Astrocyte (in vitro differentiated cells and primary cell): ENCODE measurements around the gene FMN1. TPM values are rescaled to one million over a fixed set of nuclear protein-coding genes. Genes with fewer than 3 reads are reported as not detected.

Experiments
- DNase-seq: peaks from one replicate; pipeline ENCODE4 v3.0.0-alpha.2; 2010; ENCODE audit warnings: low read depth
- FAIRE-seq: peaks from 2 replicates; lab custom pipeline; 2011; peaks lifted over from hg19 to GRCh38; lab: Jason Lieb, UNC
- H2AFZ ChIP-seq: 2 replicates; pipeline ENCODE4 v1.6.0; 2012; ENCODE audit warnings: low read depth, low read length, inconsistent platforms
- H3K27ac ChIP-seq: 2 replicates; pipeline ENCODE4 v1.5.1; 2011; ENCODE audit warnings: low read depth, low read length, inconsistent platforms
- H3K27me3 ChIP-seq: 2 replicates; pipeline ENCODE4 v1.6.0; 2011; ENCODE audit warnings: low read length, inconsistent platforms; ENCODE audit not compliant: insufficient read depth
- H3K36me3 ChIP-seq: 2 replicates; pipeline ENCODE4 v1.5.1; 2011; ENCODE audit warnings: low read length, inconsistent platforms; ENCODE audit not compliant: insufficient read depth
- H3K4me1 ChIP-seq: 2 replicates; pipeline ENCODE4 v1.5.1; 2011; ENCODE audit warnings: low read length, inconsistent platforms; ENCODE audit not compliant: insufficient read depth
- H3K4me2 ChIP-seq: 2 replicates; pipeline ENCODE4 v1.6.0; 2012; ENCODE audit warnings: low read length, inconsistent platforms
- H3K4me3 ChIP-seq: 2 replicates; pipeline ENCODE4 v1.5.1; 2011; ENCODE audit warnings: low read depth, mild to moderate bottlenecking, low read length, inconsistent platforms; ENCODE audit not compliant: insufficient read depth
- H3K79me2 ChIP-seq: 2 replicates; pipeline ENCODE4 v1.6.0; 2012; ENCODE audit warnings: mild to moderate bottlenecking, low read length, inconsistent platforms; ENCODE audit not compliant: insufficient read depth
- H3K9ac ChIP-seq: 2 replicates; pipeline ENCODE4 v1.6.0; 2012; ENCODE audit warnings: mild to moderate bottlenecking, low read length, inconsistent platforms
- H3K9me3 ChIP-seq: 2 replicates; pipeline ENCODE4 v1.5.1; 2012; ENCODE audit warnings: low read depth, mild to moderate bottlenecking, low read length, inconsistent platforms; ENCODE audit not compliant: insufficient read depth
- H4K20me1 ChIP-seq: 2 replicates; pipeline ENCODE4 v1.6.0; 2012; ENCODE audit warnings: low read length, inconsistent platforms; ENCODE audit not compliant: insufficient read depth
- H3K27ac Mint-ChIP-seq: one replicate; pipeline ENCODE4 v1.8.0; 2021; ENCODE audit warnings: mild to moderate bottlenecking, mixed read lengths; ENCODE audit not compliant: unreplicated experiment
- H3K27me3 Mint-ChIP-seq: one replicate; pipeline ENCODE4 v1.8.0; 2021; ENCODE audit warnings: low read depth, mixed read lengths; ENCODE audit not compliant: unreplicated experiment
- H3K36me3 Mint-ChIP-seq: one replicate; pipeline ENCODE4 v1.8.0; 2021; ENCODE audit warnings: low read depth, mixed read lengths; ENCODE audit not compliant: unreplicated experiment
- H3K4me1 Mint-ChIP-seq: one replicate; pipeline ENCODE4 v1.8.0; 2021; ENCODE audit warnings: low read depth, mixed read lengths; ENCODE audit not compliant: unreplicated experiment
- H3K4me3 Mint-ChIP-seq: one replicate; pipeline ENCODE4 v1.8.0; 2021; ENCODE audit warnings: mild to moderate bottlenecking, moderate library complexity, mixed read lengths; ENCODE audit not compliant: unreplicated experiment
- H3K9me3 Mint-ChIP-seq: one replicate; pipeline ENCODE4 v1.8.0; 2021; ENCODE audit warnings: mild to moderate bottlenecking, mixed read lengths; ENCODE audit not compliant: unreplicated experiment
- CTCF ChIP-seq: IDR thresholded peaks from 2 replicates; pipeline ENCODE4 v1.5.1; 2011; ENCODE audit warnings: low read depth, mild to moderate bottlenecking, inconsistent platforms, low read length, moderate library complexity; ENCODE audit not compliant: insufficient read depth
- EZH2 ChIP-seq: IDR thresholded peaks from 2 replicates; pipeline ENCODE4 v1.6.1; 2012; ENCODE audit warnings: mild to moderate bottlenecking, low read length, inconsistent platforms; ENCODE audit not compliant: insufficient read depth
- total RNA-seq: library from RNA; stranded (reverse); gene quantifications from 2 replicates; pipeline ENCODE4 v1.2.1, GENCODE V29; 2021

Gene FMN1
- total RNA-seq, 1 donor from 2014 or later = 5.3 TPM

DNA sequence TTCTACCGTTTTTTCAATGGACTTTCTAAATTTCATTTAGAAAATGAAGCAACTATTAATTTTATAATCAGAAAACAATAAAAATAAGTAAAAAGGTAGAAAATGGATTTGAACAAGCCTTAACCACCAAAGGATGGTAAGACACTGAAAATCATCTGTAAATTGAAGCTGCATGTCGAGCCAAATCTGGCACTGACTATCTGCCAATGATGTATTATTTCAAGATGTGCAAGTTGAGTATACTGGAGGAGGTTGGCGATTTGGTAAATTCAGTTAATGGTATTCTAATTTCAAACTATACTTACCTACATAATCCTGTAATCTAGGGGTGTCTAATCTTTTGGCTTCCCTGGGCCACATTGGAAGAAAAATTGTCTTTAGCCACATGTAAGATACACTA, 93.5 kb downstream of the FMN1 start:
- peaks cover 21% of the 10 kb centered on the region for H3K4me1 ChIP-seq
- Mint-ChIP-seq H3K4me3 (no peak overlapping the region), H3K4me1 (peaks cover 43% of the 10 kb centered on the region), H3K27ac (no peak overlapping the region), H3K27me3 (no peaks in the 10 kb centered on the region), H3K9me3 (peaks cover 4% of the 10 kb centered on the region), H3K36me3 (no peaks in the 10 kb centered on the region)
- no peak overlapping the region for H3K4me2 ChIP-seq
- FAIRE-seq (no peak), DNase-seq (no peak)
- no peak overlapping the region for H2AFZ ChIP-seq
- H3K9me3 ChIP-seq = no peaks in the 10 kb centered on the region
- H3K27me3 ChIP-seq = no peaks in the 10 kb centered on the region
- no peaks in the 10 kb centered on the region for H3K79me2 ChIP-seq
- no peak overlapping the region for H3K4me3 ChIP-seq
- no peak for TF ChIP-seq EZH2
- no peaks in the 10 kb centered on the region for H3K36me3 ChIP-seq
- H4K20me1 ChIP-seq = no peaks in the 10 kb centered on the region
- H3K27ac ChIP-seq = no peak overlapping the region
- H3K9ac ChIP-seq = no peak overlapping the region

DNA sequence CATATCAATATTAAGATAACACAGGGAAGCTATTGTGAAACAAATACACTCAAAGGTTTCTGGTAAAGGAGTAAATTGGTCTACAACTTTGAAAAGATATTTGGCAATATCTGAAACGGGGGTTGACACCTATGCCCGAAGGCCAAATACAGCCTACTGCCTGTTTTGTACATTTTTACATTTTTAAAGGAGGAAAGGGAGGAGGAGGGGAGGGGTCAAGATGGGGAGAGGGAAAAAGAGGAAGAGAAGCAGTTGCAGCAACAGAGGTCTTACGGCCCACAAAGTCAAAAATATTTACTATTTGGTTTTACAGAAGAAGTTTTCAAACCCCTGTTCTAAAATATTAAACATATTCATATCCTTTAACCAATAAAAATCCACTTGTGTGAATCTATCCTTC, 94.2 kb downstream of the FMN1 start:
- TF ChIP-seq CTCF (no peak), EZH2 (no peak)
- no peaks in the 10 kb centered on the region for H3K9me3 Mint-ChIP-seq
- peaks cover 43% of the 10 kb centered on the region for H3K4me1 Mint-ChIP-seq
- Histone ChIP-seq H3K4me3 (no peak overlapping the region), H3K4me1 (peaks cover 21% of the 10 kb centered on the region), H3K27me3 (no peaks in the 10 kb centered on the region), H3K36me3 (no peaks in the 10 kb centered on the region), H3K9ac (no peak overlapping the region), H3K4me2 (no peak overlapping the region), H3K9me3 (no peaks in the 10 kb centered on the region), H4K20me1 (no peaks in the 10 kb centered on the region), H2AFZ (no peak overlapping the region), H3K79me2 (no peaks in the 10 kb centered on the region), H3K27ac (no peak overlapping the region)
- H3K27me3 Mint-ChIP-seq = no peaks in the 10 kb centered on the region
- FAIRE-seq = no peak
- H3K36me3 Mint-ChIP-seq = no peaks in the 10 kb centered on the region
- no peak for DNase-seq
- H3K27ac Mint-ChIP-seq = no peak overlapping the region
- H3K4me3 Mint-ChIP-seq = no peak overlapping the region

- no peak for DNase-seq
- FAIRE-seq = peak; percentile 5
- H3K27me3 Mint-ChIP-seq = no peaks in the 10 kb centered on the region
- Histone ChIP-seq H3K27ac (no peak overlapping the region), H2AFZ (no peak overlapping the region), H3K9ac (no peak overlapping the region), H3K4me1 (peaks cover 19% of the 10 kb centered on the region), H3K79me2 (no peaks in the 10 kb centered on the region), H3K36me3 (no peaks in the 10 kb centered on the region), H3K9me3 (no peaks in the 10 kb centered on the region), H3K4me2 (no peak overlapping the region), H3K4me3 (no peak overlapping the region), H4K20me1 (no peaks in the 10 kb centered on the region), H3K27me3 (no peaks in the 10 kb centered on the region)
- TF ChIP-seq EZH2 (no peak), CTCF (no peak)
- H3K9me3 Mint-ChIP-seq = no peaks in the 10 kb centered on the region
- no peaks in the 10 kb centered on the region for H3K36me3 Mint-ChIP-seq
- no peak overlapping the region for H3K27ac Mint-ChIP-seq
- peaks cover 40% of the 10 kb centered on the region for H3K4me1 Mint-ChIP-seq
- H3K4me3 Mint-ChIP-seq = no peak overlapping the region
Measured at GRCh38 chr15:33099739-33100138, 94.8 kb downstream of the FMN1 start.
